Parathyroid adenoma (tissue), 2 donors: Measurements from ENCODE around the gene GLB1L3.

Source experiments
- H2AFZ ChIP-seq: fragments of 300-600 bp; sonication (generic); one replicate; pipeline ENCODE4 v1.7.0; 2017; ENCODE audit warnings: antibody characterized with exemption, mild to moderate bottlenecking
- H3K27ac ChIP-seq: fragments of 300-600 bp; sonication (generic); one replicate; pipeline ENCODE4 v1.7.0; 2017
- H3K27me3 ChIP-seq: fragments of 300-600 bp; sonication (generic); one replicate; pipeline ENCODE4 v1.7.0; 2017; ENCODE audit warnings: low read length; ENCODE audit not compliant: control insufficient read depth, insufficient read depth
- H3K36me3 ChIP-seq: fragments of 300-600 bp; sonication (generic); one replicate; pipeline ENCODE4 v1.7.0; 2017; ENCODE audit warnings: low read length; ENCODE audit not compliant: control insufficient read depth, insufficient read depth
- H3K4me1 ChIP-seq: fragments of 300-600 bp; sonication (generic); one replicate; pipeline ENCODE4 v1.7.0; 2017; ENCODE audit warnings: control low read depth
- H3K4me2 ChIP-seq: fragments of 300-600 bp; sonication (generic); one replicate; pipeline ENCODE4 v1.7.0; 2017; ENCODE audit warnings: low read length
- H3K4me3 ChIP-seq: fragments of 300-600 bp; sonication (generic); one replicate; pipeline ENCODE4 v1.7.0; 2017; ENCODE audit warnings: low read depth, low read length
- H3K79me2 ChIP-seq: fragments of 300-600 bp; sonication (generic); one replicate; pipeline ENCODE4 v1.7.0; 2017; ENCODE audit warnings: control low read depth
- H3K9ac ChIP-seq: fragments of 300-600 bp; sonication (generic); one replicate; pipeline ENCODE4 v1.7.0; 2017; ENCODE audit warnings: mild to moderate bottlenecking
- H3K9me3 ChIP-seq: fragments of 300-600 bp; sonication (generic); one replicate; pipeline ENCODE4 v1.7.0; 2017; ENCODE audit warnings: low read length; ENCODE audit not compliant: control insufficient read depth
- TF ChIP-seq, protein P1 (sequence below): fragments of 300-600 bp; sonication (generic); IDR thresholded peaks from one replicate; pipeline ENCODE4 v1.7.0; 2017; ENCODE audit warnings: antibody characterized with exemption, mild to moderate bottlenecking
- donor health status: primary hyperparathyroidism.

GLB1L3 gene

DNA sequence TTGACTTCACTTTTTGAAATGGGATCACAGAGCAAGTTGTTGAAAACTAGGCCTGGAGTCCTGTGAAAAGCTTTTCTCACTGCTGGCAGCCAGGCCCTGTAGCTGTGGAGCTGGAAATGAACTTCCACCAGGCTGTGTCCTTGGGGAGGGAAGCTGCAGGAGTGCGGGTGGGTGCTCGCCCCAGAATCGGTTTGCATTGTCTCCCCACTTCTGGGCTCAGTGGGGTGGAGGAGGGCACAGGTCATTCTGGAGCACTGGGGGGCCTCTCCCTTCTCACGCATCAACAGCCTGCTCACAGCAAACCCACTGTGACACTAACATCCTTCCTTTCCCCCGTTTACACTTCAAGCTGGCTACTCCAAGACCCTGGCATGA, 70.8 kb downstream of the GLB1L3 start:
- Histone ChIP-seq H3K79me2 (no peaks in the 10 kb centered on the region), H3K4me2 (no peak overlapping the region), H3K27ac (no peak overlapping the region), H3K4me3 (no peak overlapping the region), H3K9me3 (no peaks in the 10 kb centered on the region), H3K27me3 (no peaks in the 10 kb centered on the region), H3K9ac (no peak overlapping the region), H3K36me3 (no peaks in the 10 kb centered on the region), H3K4me1 (no peaks in the 10 kb centered on the region), H2AFZ (no peak overlapping the region)
- TF ChIP-seq, protein P1, sequence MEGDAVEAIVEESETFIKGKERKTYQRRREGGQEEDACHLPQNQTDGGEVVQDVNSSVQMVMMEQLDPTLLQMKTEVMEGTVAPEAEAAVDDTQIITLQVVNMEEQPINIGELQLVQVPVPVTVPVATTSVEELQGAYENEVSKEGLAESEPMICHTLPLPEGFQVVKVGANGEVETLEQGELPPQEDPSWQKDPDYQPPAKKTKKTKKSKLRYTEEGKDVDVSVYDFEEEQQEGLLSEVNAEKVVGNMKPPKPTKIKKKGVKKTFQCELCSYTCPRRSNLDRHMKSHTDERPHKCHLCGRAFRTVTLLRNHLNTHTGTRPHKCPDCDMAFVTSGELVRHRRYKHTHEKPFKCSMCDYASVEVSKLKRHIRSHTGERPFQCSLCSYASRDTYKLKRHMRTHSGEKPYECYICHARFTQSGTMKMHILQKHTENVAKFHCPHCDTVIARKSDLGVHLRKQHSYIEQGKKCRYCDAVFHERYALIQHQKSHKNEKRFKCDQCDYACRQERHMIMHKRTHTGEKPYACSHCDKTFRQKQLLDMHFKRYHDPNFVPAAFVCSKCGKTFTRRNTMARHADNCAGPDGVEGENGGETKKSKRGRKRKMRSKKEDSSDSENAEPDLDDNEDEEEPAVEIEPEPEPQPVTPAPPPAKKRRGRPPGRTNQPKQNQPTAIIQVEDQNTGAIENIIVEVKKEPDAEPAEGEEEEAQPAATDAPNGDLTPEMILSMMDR: no peak

DNA sequence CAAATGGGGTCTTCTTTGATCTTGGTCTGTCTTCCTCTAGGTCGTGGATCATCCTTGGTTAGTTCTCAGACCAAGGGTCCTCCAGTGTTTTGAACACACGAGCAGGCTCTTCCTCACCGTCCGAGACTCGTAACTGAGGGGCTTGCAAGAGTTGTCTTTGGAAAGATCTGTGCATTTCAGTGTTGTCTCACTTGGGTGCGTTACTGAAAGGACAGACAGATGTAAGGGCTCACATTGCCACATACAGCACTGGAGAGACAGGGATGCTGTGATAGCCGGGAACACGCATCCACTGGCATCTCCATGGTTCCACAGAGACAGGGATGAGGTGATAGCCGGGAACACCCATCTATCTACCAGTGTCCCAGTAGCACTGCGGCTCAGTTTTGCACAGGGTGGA, 71.3 kb downstream of the GLB1L3 start:
- no peaks in the 10 kb centered on the region for H3K9me3 ChIP-seq
- H3K27ac ChIP-seq: no peak overlapping the region
- no peaks in the 10 kb centered on the region for H3K79me2 ChIP-seq
- H3K4me3 ChIP-seq: no peak overlapping the region
- H3K27me3 ChIP-seq: no peaks in the 10 kb centered on the region
- H3K4me2 ChIP-seq: no peak overlapping the region
- H3K4me1 ChIP-seq: no peaks in the 10 kb centered on the region
- H3K36me3 ChIP-seq: no peaks in the 10 kb centered on the region
- H2AFZ ChIP-seq: no peak overlapping the region
- H3K9ac ChIP-seq: no peak overlapping the region
- TF ChIP-seq, protein P1: no peak

DNA sequence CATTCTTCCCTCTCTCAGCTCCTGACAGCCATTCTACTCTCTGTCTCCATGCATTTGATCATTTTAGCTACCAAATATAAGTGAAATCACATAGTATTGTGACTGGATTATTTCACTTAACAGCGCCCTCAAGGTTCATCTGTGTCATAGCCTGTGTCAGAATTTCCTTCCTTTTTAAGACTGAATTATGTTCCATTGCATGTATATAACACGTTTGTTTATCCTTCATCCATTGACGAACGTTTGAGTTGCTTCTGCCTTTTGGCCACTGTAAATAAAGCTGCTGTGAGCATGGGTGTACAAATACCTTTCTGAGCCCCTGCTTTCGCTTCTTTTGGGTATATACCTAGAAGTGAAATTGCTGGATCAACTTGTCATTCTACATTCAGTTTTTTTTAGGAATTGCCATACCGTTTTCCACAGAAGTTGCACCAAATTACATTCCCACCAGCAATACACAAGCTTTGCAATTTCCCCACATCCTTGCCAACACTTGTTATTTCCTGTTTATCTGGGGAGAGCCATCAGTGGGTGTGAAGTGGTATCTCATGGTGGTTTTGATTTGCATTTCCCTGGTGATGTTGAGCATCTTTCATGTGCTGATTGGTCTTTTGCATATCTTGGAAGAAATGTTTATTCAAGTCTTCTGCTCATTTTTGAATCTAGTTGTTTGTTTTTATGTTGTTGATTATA, 73.1 kb downstream of the GLB1L3 start:
- Histone ChIP-seq H3K9me3 (no peaks in the 10 kb centered on the region), H3K4me3 (no peak overlapping the region), H3K36me3 (no peaks in the 10 kb centered on the region), H3K27ac (no peak overlapping the region), H3K79me2 (no peaks in the 10 kb centered on the region), H3K4me1 (no peaks in the 10 kb centered on the region), H3K9ac (no peak overlapping the region), H3K4me2 (no peak overlapping the region), H3K27me3 (no peaks in the 10 kb centered on the region), H2AFZ (no peak overlapping the region)
- TF ChIP-seq, protein P1: no peak

DNA sequence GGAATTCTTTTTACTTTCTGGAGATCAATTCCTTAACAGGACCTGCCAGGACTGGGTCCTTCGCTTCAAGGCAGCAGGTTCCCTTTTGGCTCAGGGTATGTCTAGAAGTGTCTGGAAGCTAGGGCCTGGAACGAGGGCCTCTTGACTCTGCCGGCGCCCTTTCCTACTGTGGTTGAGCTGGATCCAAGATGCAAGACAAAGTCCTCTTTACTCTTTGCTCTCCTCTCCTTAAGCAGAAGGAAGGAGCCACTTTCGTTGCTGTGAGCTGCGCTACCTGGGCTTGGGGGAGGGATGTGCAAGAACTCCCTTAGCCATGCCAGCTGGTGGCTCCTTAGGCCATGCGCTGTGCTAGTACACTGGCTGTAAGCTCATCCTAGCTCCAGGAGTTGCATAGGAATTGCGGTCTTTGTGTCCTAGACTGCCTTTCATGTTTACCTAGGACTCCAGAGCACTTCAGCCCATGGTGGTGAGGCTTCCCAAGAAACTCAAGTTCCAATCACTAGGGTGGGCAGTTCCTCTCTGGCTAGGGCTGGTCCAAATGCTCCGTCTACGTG, 73.7 kb downstream of the GLB1L3 start:
- H3K79me2 ChIP-seq: no peaks in the 10 kb centered on the region
- H3K9me3 ChIP-seq: no peaks in the 10 kb centered on the region
- TF ChIP-seq, protein P1: no peak
- no peaks in the 10 kb centered on the region for H3K4me1 ChIP-seq
- no peak overlapping the region for H3K4me2 ChIP-seq
- no peak overlapping the region for H3K27ac ChIP-seq
- no peak overlapping the region for H2AFZ ChIP-seq
- no peaks in the 10 kb centered on the region for H3K36me3 ChIP-seq
- H3K27me3 ChIP-seq: no peaks in the 10 kb centered on the region
- no peak overlapping the region for H3K9ac ChIP-seq
- H3K4me3 ChIP-seq: no peak overlapping the region

DNA sequence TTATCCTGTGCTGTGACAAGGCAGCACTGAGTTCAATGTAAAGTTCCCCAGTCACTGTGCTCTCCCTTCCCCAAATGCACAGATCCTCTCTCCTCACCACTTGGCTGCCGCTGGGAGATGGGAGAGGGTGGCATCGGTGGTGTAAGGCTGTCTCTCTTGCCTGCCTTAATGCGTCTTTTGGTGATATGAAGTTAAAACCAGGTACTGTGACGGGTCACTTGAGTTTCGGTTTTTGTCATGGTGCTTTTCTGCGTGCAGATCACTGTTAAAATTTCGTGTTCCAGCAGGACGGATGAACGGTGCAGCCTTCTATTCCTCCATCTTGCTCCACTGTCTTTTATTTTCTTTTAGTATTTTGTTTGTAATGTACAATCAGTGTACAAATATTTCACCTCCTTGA, 74.2 kb downstream of the GLB1L3 start:
- Histone ChIP-seq H3K4me3 (no peak overlapping the region), H3K79me2 (no peaks in the 10 kb centered on the region), H3K27ac (no peak overlapping the region), H3K4me1 (no peaks in the 10 kb centered on the region), H3K27me3 (no peaks in the 10 kb centered on the region), H2AFZ (no peak overlapping the region), H3K36me3 (no peaks in the 10 kb centered on the region), H3K9ac (no peak overlapping the region), H3K9me3 (no peaks in the 10 kb centered on the region), H3K4me2 (no peak overlapping the region)
- TF ChIP-seq, protein P1: no peak
